NCI-H1417 (cell line): ENCODE data around the gene BICC1.
A peak's percentile ranks its signal among the peaks of the same experiment; 100 is the strongest.

ENCODE experiments used
- DNase-seq, 3 experiments: peaks; one replicate each; lab custom pipeline; 2025; lab: John Stamatoyannopoulos, UW

BICC1 gene

GRCh38 chr10:58778966-58779365, 266.3 kb downstream of the BICC1 start:
- no peak for DNase-seq

DNA sequence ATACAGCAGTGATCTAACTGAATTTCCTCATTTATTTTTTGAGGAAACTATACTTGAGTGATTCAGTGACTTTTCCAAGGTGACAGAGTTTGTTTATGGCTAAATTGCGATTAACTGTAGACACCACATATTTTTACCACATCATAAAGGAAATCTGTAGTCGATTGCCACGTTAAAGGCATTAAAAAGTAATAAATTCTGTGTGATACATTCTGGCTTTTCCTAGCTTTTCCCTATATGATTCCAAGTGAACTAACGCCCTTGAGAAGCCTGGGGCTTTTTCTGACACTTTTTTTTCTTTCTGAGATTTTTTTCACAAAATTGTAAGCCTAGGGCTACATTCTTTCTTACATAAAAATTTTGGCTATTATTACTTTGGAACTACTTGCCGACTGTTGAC, 266.9 kb downstream of the BICC1 start:
- no peak for DNase-seq

GRCh38 chr10:58780476-58780875, 267.8 kb downstream of the BICC1 start:
- DNase-seq: no peak

GRCh38 chr10:58781873-58782488, 269.3 kb downstream of the BICC1 start:
- peak; percentile 22 to 74 (median 48) for DNase-seq

DNA sequence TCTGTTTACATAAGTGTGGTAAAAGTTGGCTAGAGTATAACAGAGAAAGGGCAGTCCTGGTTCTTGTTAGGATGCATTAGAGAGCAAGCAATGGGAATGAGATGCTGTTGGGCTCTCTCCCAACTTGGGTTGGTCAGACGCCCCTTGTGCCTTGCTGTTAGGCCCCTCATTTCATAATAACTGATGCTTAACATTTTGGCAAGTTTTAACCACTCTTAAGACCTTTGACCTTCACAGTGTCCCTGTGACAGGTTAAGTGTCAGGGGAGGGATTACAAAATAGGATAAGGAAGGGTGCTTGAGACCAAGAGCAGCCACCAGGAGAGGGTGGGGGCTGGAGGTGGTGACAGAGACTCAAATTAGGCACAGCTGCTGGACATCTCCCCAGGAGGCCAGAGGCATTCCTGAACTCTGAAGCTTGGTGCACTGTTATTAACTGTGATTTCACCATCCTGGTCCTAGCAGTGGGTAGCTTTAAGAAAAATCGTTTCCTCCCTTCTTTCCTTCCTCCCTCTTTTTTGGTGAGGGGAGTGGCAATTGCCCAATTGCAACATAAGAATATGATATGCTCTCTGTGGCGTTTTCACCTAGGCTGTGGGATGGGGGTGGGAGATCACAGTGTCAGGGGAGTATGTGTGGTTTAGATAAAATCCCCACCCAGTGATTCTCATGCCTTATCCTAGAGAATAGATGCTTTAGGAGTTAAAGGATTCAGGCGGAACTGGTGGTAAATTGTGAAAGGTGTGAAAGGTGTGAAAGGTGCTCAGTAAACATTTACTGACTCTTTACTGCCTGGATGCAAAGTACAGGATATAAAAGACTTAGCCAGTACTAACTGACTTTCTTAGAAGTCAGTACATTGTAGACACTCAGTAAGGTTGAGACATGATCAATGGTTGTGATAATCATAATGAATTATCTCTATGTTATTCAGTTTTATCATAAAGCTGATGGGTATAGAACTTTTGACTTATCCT, 270.5 kb downstream of the BICC1 start:
- no peak for DNase-seq

- DNase-seq: no peak
These were observed 271.7 kb downstream of the BICC1 start for GRCh38 chr10:58784361-58784760.

GRCh38 chr10:58785354-58785753, 272.7 kb downstream of the BICC1 start:
- DNase-seq: no peak

- DNase-seq: no peak
These were observed 278.5 kb downstream of the BICC1 start for GRCh38 chr10:58791137-58791536.

GRCh38 chr10:58795560-58795959, 282.9 kb downstream of the BICC1 start:
- no peak for DNase-seq

DNA sequence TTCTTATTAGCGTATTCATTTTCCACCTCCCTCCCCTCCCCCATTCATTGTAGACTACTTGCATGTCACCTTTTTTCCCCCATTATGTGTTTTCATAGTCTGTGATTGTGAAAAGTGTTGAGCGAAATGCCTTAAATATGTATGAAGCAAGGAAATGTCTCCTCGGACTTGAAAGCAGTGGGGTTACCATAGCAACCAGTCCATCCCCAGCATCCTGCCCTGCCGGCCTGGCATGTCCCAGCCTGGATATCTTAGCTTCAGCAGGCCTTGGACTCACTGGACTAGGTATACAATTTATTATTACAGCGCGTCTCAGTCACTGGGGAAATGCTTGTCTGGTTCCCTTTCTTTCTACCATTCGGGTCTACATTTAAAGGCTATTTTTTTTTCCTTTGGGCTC, 283.6 kb downstream of the BICC1 start:
- DNase-seq: peak in 2 of 3 experiments; percentile 10 to 42

DNA sequence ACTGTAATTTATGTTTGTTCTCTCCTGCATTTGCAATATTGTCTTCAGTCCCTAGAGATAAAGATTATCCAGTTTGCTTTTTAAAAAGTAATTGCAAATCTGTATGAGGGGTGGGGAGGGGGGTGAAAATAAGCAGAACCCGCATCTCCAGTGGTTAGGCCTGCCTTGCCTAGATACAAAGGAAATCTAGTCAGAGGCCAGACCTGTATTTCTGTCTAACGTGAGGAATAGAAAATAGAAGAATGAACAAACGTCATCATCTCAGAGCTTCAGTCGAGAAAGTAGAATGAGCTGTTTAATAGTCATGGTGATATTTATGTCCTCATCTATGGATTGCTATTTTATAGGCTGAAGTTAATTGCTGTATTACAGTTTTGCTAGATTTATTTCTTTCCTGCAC, 284.2 kb downstream of the BICC1 start:
- DNase-seq: peak in 1 of 3 experiments; percentile 25

- no peak for DNase-seq
These were observed 284.7 kb downstream of the BICC1 start for GRCh38 chr10:58797356-58797755.

DNA sequence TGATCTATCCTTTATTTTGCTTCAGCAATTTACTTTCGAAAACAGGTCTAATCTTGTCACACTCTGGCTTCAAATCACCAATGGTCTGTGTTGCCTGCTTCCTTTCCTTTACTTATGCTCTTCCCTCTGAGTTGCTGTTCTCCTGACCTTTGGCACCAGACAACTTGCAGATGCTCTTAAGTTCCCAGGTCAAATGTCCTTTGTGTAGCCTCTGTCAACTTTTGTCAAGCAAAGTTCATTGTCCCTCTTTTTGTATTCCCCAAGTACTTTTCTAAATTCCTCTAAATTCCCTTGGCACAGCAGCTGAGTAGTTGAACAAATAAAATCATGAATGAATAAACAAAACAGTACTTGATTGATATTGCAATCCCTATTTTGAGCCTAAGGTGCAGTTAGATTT, 289.4 kb downstream of the BICC1 start:
- DNase-seq: no peak

DNA sequence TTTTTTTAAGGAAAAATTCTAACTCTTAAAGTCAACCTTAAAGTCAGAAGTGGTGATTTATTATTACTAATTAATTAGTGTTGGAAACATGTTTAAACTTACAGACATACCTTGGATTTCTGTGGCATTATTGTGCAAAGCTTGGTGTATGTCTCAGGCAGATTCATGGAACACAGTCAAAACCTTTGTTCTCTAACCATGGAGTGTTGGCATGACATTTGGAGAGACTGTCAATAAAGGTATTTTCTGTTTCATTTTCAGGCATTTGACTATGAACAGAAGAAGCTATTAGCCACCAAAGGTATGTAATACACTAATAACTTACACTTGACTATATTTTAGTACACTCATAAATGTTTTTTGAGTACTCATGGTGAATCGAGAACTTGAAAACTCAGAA, 293.7 kb downstream of the BICC1 start:
- no peak for DNase-seq

DNA sequence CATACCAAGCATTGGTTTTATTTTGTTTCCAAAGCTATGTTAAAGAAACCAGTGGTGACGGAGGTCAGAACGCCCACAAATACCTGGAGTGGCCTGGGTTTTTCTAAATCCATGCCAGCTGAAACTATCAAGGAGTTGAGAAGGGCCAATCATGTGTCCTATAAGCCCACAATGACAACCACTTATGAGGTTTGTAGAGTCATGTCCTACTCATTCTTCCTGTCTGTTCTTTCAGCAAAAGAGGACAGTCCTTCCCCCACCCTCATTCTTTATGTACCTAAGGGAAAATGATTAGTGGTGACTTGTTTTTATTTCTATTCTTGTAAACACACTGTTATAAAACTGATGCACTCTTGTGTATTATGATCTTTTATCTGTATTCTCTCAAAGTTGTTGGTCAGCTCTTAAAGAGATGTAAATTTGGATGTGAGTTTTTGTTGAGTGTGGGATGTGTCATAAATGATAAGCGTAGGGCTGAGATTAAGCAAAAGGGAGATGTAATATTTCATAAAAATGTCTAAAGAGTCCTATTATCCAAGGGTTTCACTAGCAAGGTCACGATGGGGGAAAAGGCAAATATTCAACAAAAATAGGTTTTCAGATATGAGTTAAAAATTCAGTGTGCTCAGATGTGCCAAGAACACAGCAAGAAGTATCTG, 294.4 kb downstream of the BICC1 start:
- DNase-seq: no peak

GRCh38 chr10:58807629-58808022, 295.0 kb downstream of the BICC1 start:
- DNase-seq: peak in 1 of 3 experiments; percentile 56

GRCh38 chr10:58810751-58811150, 298.1 kb downstream of the BICC1 start:
- no peak for DNase-seq

DNA sequence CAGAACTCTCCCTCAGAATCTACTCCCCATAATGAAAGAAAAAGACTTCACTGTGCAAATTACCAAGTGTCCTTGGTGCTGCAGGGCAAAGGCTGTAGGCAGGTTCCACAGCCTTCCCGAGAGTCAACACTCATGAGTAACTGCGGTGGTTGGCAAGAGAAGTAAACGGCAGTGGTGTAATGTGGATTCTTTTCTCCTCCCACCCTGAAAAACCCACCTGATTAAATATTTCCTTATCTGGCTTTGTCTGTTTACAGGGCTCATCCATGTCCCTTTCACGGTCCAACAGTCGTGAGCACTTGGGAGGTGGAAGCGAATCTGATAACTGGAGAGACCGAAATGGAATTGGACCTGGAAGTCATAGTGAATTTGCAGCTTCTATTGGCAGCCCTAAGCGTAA, 300.9 kb downstream of the BICC1 start:
- DNase-seq: peak in 2 of 3 experiments; percentile 7 to 24

DNA sequence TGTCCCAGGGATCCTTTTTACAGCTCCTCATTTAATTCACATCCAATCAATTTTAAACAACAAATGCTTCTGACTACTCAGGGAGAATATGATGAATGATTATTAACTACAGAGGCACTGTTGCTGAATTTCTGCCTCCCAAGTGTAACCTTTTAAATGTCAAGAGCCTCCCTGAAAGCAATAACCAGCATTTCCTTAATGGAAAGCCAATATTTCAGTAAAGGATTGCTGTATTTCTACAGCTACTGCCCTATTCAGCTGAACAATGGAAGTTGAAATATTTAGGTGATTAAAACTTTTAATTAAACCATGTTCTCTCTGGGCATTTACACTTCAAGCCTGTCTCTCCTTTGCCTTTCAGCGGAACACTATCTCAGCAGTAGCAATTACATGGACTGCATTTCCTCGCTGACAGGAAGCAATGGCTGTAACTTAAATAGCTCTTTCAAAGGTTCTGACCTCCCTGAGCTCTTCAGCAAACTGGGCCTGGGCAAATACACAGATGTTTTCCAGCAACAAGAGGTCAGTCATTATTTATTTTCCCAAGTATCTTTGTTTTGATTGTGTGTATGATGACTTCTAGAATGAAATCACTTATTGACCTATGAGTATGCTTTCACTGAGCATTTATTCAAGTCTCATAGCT, 304.7 kb downstream of the BICC1 start:
- DNase-seq: peak in 1 of 3 experiments; percentile 43

DNA sequence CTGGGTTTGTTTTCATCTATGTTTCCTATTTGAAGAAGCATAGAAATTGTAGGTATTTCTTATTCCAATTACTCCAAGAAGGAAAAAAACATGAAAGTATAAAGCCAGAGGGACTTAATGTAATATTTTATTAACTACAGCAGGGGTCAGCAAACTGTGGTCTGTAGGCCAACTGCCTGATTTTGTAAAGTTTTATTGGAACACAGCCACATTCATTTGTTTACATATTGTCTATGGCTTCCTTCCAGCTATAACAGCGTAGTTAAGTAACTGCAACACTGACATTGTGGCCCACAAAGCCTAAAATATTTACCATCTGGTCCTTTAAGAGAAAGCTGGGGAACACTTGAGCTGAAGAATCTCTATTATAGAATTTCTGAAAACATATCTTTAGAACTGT, 306.2 kb downstream of the BICC1 start:
- DNase-seq: peak in 1 of 3 experiments; percentile 18

- no peak for DNase-seq
These were observed 307.7 kb downstream of the BICC1 start for GRCh38 chr10:58820386-58820785.
